A549 (cell line): Measurements from ENCODE around the gene PDZD4. TPM values are rescaled to one million over a fixed set of nuclear protein-coding genes. Genes with fewer than 3 reads are reported as not detected.

Source experiments
- ATAC-seq, 2 experiments: fragments of 200-7000 bp in 1 of 2; fragments of >200 bp in 1 of 2; cut with Nextera tagmentation in 1 of 2; cut with Tn5 transposase in 1 of 2; 3 replicates each; pipeline versions ENCODE4 v1.8.0 to v1.9.1; 2018 to 2020; ENCODE audit warnings: mild to moderate bottlenecking in 1 of 2, moderate library complexity in 1 of 2
- CTCF ChIA-PET: fragments of 300-600 bp; sonication (Branson Sonifier 250); formaldehyde crosslinking; extraction: SDS; loops from one replicate; lab custom pipeline; 2021; ENCODE audit warnings: antibody characterized with exemption, inconsistent platforms; lab: Yijun Ruan, JAX
- POLR2A ChIA-PET: fragments of 350-600 bp; formaldehyde crosslinking; extraction: SDS; loops from one replicate; lab custom pipeline; 2021; ENCODE audit warnings: antibody characterized with exemption, inconsistent platforms; lab: Yijun Ruan, JAX
- DNase-seq, 2 experiments: peaks; one replicate each; pipeline versions ENCODE4 v3.0.0 to v3.0.0-alpha.2; 2011 to 2016; ENCODE audit warnings: low read depth in 1 of 2, low spot score in 1 of 2
- FAIRE-seq: peaks from 2 replicates; lab custom pipeline; 2011; peaks lifted over from hg19 to GRCh38; lab: Jason Lieb, UNC
- H3K27ac ChIP-seq, 2 experiments: fragments of >200 bp; sonication (Bioruptor Twin); formaldehyde crosslinking; 3 replicates each; pipeline ENCODE4 v1.5.1; 2016 to 2017
- H3K4me1 ChIP-seq: fragments of >200 bp; sonication (Bioruptor Twin); formaldehyde crosslinking; 3 replicates; pipeline ENCODE4 v1.6.1; 2016
- H3K4me2 ChIP-seq: fragments of >200 bp; sonication (Bioruptor Twin); formaldehyde crosslinking; 3 replicates; pipeline ENCODE4 v1.6.1; 2016
- H3K4me3 ChIP-seq: fragments of >200 bp; sonication (Bioruptor Twin); formaldehyde crosslinking; 3 replicates; pipeline ENCODE4 v1.5.1; 2016
- H3K9me3 ChIP-seq: fragments of >200 bp; sonication (Bioruptor Twin); formaldehyde crosslinking; 3 replicates; pipeline ENCODE4 v1.6.1; 2016
- ATOH8 ChIP-seq: fragments of 250-450 bp; sonication (Bioruptor Pico); IDR thresholded peaks from 2 replicates; pipeline ENCODE4 v1.5.0; 2020; ENCODE audit warnings: low read depth, mild to moderate bottlenecking, moderate library complexity
- BHLHE40 ChIP-seq: IDR thresholded peaks from 2 replicates; pipeline ENCODE4 v1.6.1; 2012; ENCODE audit warnings: low read depth, low read length, inconsistent platforms
- CEBPB ChIP-seq, 2 experiments: fragments of >200 bp in 1 of 2; sonication (Bioruptor Twin) in 1 of 2; formaldehyde crosslinking in 1 of 2; IDR thresholded peaks; 2 replicates each; pipeline ENCODE4 v1.6.1; 2012 to 2016
- EHF ChIP-seq: fragments of 250-450 bp; sonication (Bioruptor Pico); IDR thresholded peaks from 2 replicates; pipeline ENCODE4 v1.5.0; 2020; ENCODE audit warnings: mild to moderate bottlenecking
- EHMT2 ChIP-seq: fragments of 200-600 bp; sonication (generic); IDR thresholded peaks from 2 replicates; pipeline ENCODE4 v1.6.1; 2016; ENCODE audit warnings: antibody characterized with exemption, low read depth, mild to moderate bottlenecking, moderate library complexity
- GATA3 ChIP-seq: IDR thresholded peaks from 2 replicates; pipeline ENCODE4 v1.6.1; 2012; ENCODE audit warnings: borderline replicate concordance
- HDAC2 ChIP-seq: fragments of 200-600 bp; sonication (generic); IDR thresholded peaks from 2 replicates; pipeline ENCODE4 v1.6.1; 2016
- HOXA7 ChIP-seq: fragments of 250-450 bp; sonication (Bioruptor Pico); IDR thresholded peaks from 2 replicates; pipeline ENCODE4 v1.5.0; 2020; ENCODE audit warnings: mild to moderate bottlenecking, moderate library complexity
- HOXB5 ChIP-seq: fragments of 250-450 bp; sonication (Bioruptor Pico); IDR thresholded peaks from 2 replicates; pipeline ENCODE4 v1.5.0; 2020; ENCODE audit warnings: mild to moderate bottlenecking, moderate library complexity
- MAX ChIP-seq: IDR thresholded peaks from 2 replicates; pipeline ENCODE4 v1.6.1; 2012
- NFE2L2 ChIP-seq: fragments of 150-350 bp; conservative IDR thresholded peaks from 2 replicates; pipeline ENCODE4 v1.6.1; 2014; ENCODE audit warnings: low read length
- PBX3 ChIP-seq: IDR thresholded peaks from 2 replicates; pipeline ENCODE4 v1.6.1; 2012
- RNF2 ChIP-seq: fragments of 200-600 bp; sonication (generic); IDR thresholded peaks from 2 replicates; pipeline ENCODE4 v1.6.1; 2016; ENCODE audit warnings: low read depth, mild to moderate bottlenecking, antibody characterized with exemption, moderate library complexity, borderline replicate concordance
- TFCP2L1 ChIP-seq: fragments of 250-450 bp; sonication (Bioruptor Pico); IDR thresholded peaks from 2 replicates; pipeline ENCODE4 v1.5.0; 2021; ENCODE audit warnings: mild to moderate bottlenecking
- ZC3H11A ChIP-seq: fragments of 450-650 bp; IDR thresholded peaks from 2 replicates; pipeline ENCODE4 v1.6.1; 2014; ENCODE audit warnings: antibody characterized with exemption, mild to moderate bottlenecking
- ZNF302 ChIP-seq: fragments of 250-450 bp; sonication (Bioruptor Pico); IDR thresholded peaks from 2 replicates; pipeline ENCODE4 v1.9.0; 2021; ENCODE audit warnings: inconsistent platforms, mild to moderate bottlenecking, moderate library complexity
- WGBS: methylation state at CpG from one replicate; pipeline ENCODE4 v1.1.6; 2017; ENCODE audit errors: missing lambda C conversion rate; 5-methylcytosine and 5-hydroxymethylcytosine counted together
- polyA minus RNA-seq: library from RNA; depleted of rRNA, polyadenylated mRNA; stranded (reverse); fragments of >200 nt; gene quantifications from 2 replicates; pipeline ENCODE4 v1.2.3, GENCODE V29; 2011; rRNA and poly(A)+ RNA removed
- polyA plus RNA-seq, 4 experiments: library from polyadenylated mRNA; depleted of rRNA in 3 of 4; stranded (reverse); fragments of >200 nt; fragmentation: RNase III in 1 of 4; extraction: RNeasy Plus Mini Kit Qiagen cat#74134 plus additional on column Dnase treatment in 1 of 4; gene quantifications; 2 replicates in 3 of 4; 3 replicates in 1 of 4; pipeline ENCODE4 v1.2.3, GENCODE V29; 2011 to 2017
- TF ChIP-seq, protein P1 (sequence below): fragments of 150-350 bp; IDR thresholded peaks from 2 replicates; pipeline ENCODE4 v1.6.1; 2014; ENCODE audit warnings: low read depth, mild to moderate bottlenecking, low read length
- TF ChIP-seq, protein P2 (sequence below): IDR thresholded peaks from 2 replicates; pipeline ENCODE4 v1.6.1; 2012; ENCODE audit warnings: low read depth, borderline replicate concordance

The PDZD4 gene
- polyA plus RNA-seq (2011; rRNA removed), result 1.2 and 1.3 TPM in 2 replicates
- 1.7 and 2.0 TPM in 2 replicates for polyA plus RNA-seq (2012; cell fraction: cytosol; rRNA removed)
- polyA plus RNA-seq (2012; cell fraction: nucleus; rRNA removed), result 4.9 and 5.2 TPM in 2 replicates
- polyA plus RNA-seq (2017; fragmentation: RNase III; extraction: RNeasy Plus Mini Kit Qiagen cat#74134 plus additional on column Dnase treatment), result 2.3 to 3.0 TPM (median 2.4 TPM) in 3 replicates
- 1.3 and 1.6 TPM in 2 replicates for polyA minus RNA-seq

GRCh38 chrX:153829799-153830639, at the start of gene PDZD4:
TSS of gene PDZD4 (minus strand) at chrX:153830544. CDS start at chrX:153830298, 246 bp downstream.
- POLR2A ChIA-PET, result no interaction called here
- DNase-seq (no peak), ATAC-seq (peak; percentile 38 to 50; a peak in 5 of 6 replicates), FAIRE-seq (no peak)
- CTCF ChIA-PET, result no interaction called here
- H3K9me3 ChIP-seq, result no peaks in the 10 kb centered on the region
- peak within 1 kb of the TSS; percentile 100 for H3K4me2 ChIP-seq
- no CpG with 5 or more reads among the region's 97 CpGs for WGBS
- peak within 1 kb of the TSS in 1 of 2 experiments; percentile 82; a peak in 3 of 6 replicates for H3K27ac ChIP-seq
- H3K4me1 ChIP-seq, result 0 out of 3 replicates have a peak, but pooled peaks cover 8% of the 10 kb centered on the region
- no peak for TF ChIP-seq MAX
- no peak for TF ChIP-seq CEBPB (IDR thresholded peaks at IDR 0.05)
- TF ChIP-seq, protein P1, sequence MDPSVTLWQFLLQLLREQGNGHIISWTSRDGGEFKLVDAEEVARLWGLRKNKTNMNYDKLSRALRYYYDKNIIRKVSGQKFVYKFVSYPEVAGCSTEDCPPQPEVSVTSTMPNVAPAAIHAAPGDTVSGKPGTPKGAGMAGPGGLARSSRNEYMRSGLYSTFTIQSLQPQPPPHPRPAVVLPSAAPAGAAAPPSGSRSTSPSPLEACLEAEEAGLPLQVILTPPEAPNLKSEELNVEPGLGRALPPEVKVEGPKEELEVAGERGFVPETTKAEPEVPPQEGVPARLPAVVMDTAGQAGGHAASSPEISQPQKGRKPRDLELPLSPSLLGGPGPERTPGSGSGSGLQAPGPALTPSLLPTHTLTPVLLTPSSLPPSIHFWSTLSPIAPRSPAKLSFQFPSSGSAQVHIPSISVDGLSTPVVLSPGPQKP, result no peak
- TF ChIP-seq PBX3, result no peak
- no peak for TF ChIP-seq EHMT2
- TF ChIP-seq, protein P2, sequence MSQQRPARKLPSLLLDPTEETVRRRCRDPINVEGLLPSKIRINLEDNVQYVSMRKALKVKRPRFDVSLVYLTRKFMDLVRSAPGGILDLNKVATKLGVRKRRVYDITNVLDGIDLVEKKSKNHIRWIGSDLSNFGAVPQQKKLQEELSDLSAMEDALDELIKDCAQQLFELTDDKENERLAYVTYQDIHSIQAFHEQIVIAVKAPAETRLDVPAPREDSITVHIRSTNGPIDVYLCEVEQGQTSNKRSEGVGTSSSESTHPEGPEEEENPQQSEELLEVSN, result no peak
- no peak for TF ChIP-seq EHF
- TF ChIP-seq GATA3, result no peak
- TF ChIP-seq HDAC2, result no peak
- TF ChIP-seq HOXB5 (CRISPR knock-in tag), result no peak
- no peak for TF ChIP-seq NFE2L2
- TF ChIP-seq ATOH8, result no peak
- TF ChIP-seq TFCP2L1 (CRISPR knock-in tag), result no peak
- H3K4me3 ChIP-seq, result peak within 1 kb of the TSS; percentile 60

GRCh38 chrX:153879741-153880439, 49.5 kb upstream of the PDZD4 start:
- no peaks in the 10 kb centered on the region for H3K9me3 ChIP-seq
- H3K4me1 ChIP-seq, result peaks cover 10% of the 10 kb centered on the region
- no peak for ATAC-seq
- H3K4me2 ChIP-seq, result no peak overlapping the region
- no peak overlapping the region for H3K4me3 ChIP-seq
- ChIA-PET CTCF (interaction anchor here (1.9 kb wide), 1 partner anchor 48 kb away, joined by 5 read pairs; no protein-coding TSS in a partner anchor), POLR2A (no interaction called here)
- FAIRE-seq, result no peak
- no peak for DNase-seq
- 57% methylated on average over 5 of the region's 12 CpGs for WGBS
- TF ChIP-seq, protein P1, result no peak
- TF ChIP-seq BHLHE40 (no peak), HOXA7 (no peak), ZNF302 (CRISPR knock-in tag) (no peak), ZC3H11A (no peak), RNF2 (no peak), CEBPB (IDR thresholded peaks at IDR 0.05) (no peak)
- TF ChIP-seq, protein P2, result no peak
- no peak overlapping the region for H3K27ac ChIP-seq
